Cardiac fibroblast (primary cell): ENCODE data around the gene SHISAL1.

Experiments used
- DNase-seq, 2 donors: peaks; one replicate each; pipeline versions ENCODE4 v3.0.0 to v3.0.0-alpha.2; 2010; ENCODE audit warnings: low read depth in 2 of 2
- H3K4me3 ChIP-seq, 2 donors: replicated peaks in 1 of 2; 1 replicate in 1 of 2; 2 replicates in 1 of 2; pipeline ENCODE4 v1.5.1; 2011; ENCODE audit warnings: low read depth in 2 of 2, low read length in 2 of 2, mild to moderate bottlenecking in 2 of 2, moderate library complexity in 1 of 2
- CTCF ChIP-seq: IDR thresholded peaks from one replicate; pipeline ENCODE4 v1.5.1; 2011; ENCODE audit warnings: low read depth, mild to moderate bottlenecking, low read length, inconsistent platforms

Gene SHISAL1

GRCh38 chr22:44229809-44230208, 82.9 kb downstream of the SHISAL1 start:
- DNase-seq, result no peak
- H3K4me3 ChIP-seq, result no peak overlapping the region
- TF ChIP-seq CTCF, result no peak

GRCh38 chr22:44229331-44229730, 83.4 kb downstream of the SHISAL1 start:
- no peak for TF ChIP-seq CTCF
- peak in 1 of 2 donors; percentile 12 for DNase-seq
- H3K4me3 ChIP-seq, result no peak overlapping the region

GRCh38 chr22:44225812-44226211, 86.9 kb downstream of the SHISAL1 start:
- no peak for TF ChIP-seq CTCF
- DNase-seq, result no peak
- no peak overlapping the region for H3K4me3 ChIP-seq

GRCh38 chr22:44225091-44225689, 87.6 kb downstream of the SHISAL1 start:
- no peak for TF ChIP-seq CTCF
- H3K4me3 ChIP-seq, result no peak overlapping the region
- no peak for DNase-seq

- no peak overlapping the region for H3K4me3 ChIP-seq
- DNase-seq, result peak in 1 of 2 donors; percentile 9
- no peak for TF ChIP-seq CTCF
Measured at GRCh38 chr22:44224166-44224565, 88.6 kb downstream of the SHISAL1 start.

- TF ChIP-seq CTCF, result no peak
- H3K4me3 ChIP-seq, result no peak overlapping the region
- no peak for DNase-seq
Measured at GRCh38 chr22:44221710-44222475, 90.9 kb downstream of the SHISAL1 start.
